ENCODE data around the gene GPR146. TPM values are rescaled to one million over a fixed set of nuclear protein-coding genes. Genes with fewer than 3 reads are reported as not detected.
A peak's percentile ranks its signal among the peaks of the same experiment; 100 is the strongest.

The GPR146 gene
- total RNA-seq, 1 donor from 2014 or later = 1.9 TPM

- peaks cover 4% of the 10 kb centered on the region for H3K27me3 Mint-ChIP-seq
- H3K4me1 Mint-ChIP-seq (ENCODE audit: low read depth) = peaks cover 29% of the 10 kb centered on the region
- H3K36me3 Mint-ChIP-seq (ENCODE audit: insufficient read depth) = peaks cover 4% of the 10 kb centered on the region
- DNase-seq (ENCODE audit: low spot score, unreplicated experiment) = no peak
- peak overlapping the region; percentile 6 for H3K27ac Mint-ChIP-seq
- H3K9me3 Mint-ChIP-seq (ENCODE audit: low read depth) = no peaks in the 10 kb centered on the region
- no peak for TF ChIP-seq CTCF (IDR thresholded peaks at IDR 0.05; ENCODE audit: unreplicated experiment)
- H3K4me3 Mint-ChIP-seq (ENCODE audit: low read depth) = peak overlapping the region; percentile 50
Measured at GRCh38 chr7:1040790-1041189, 3.6 kb upstream of the GPR146 start.

- Mint-ChIP-seq H3K27ac (peak overlapping the region; percentile 64), H3K36me3 (ENCODE audit: insufficient read depth) (no peaks in the 10 kb centered on the region), H3K27me3 (peaks cover 4% of the 10 kb centered on the region), H3K9me3 (ENCODE audit: low read depth) (no peaks in the 10 kb centered on the region), H3K4me3 (ENCODE audit: low read depth) (no peak overlapping the region), H3K4me1 (ENCODE audit: low read depth) (peaks cover 40% of the 10 kb centered on the region)
- DNase-seq (ENCODE audit: low spot score, unreplicated experiment) = no peak
- TF ChIP-seq CTCF (IDR thresholded peaks at IDR 0.05; ENCODE audit: unreplicated experiment) = no peak
Measured at GRCh38 chr7:1041551-1042491, 2.5 kb upstream of the GPR146 start.

- Mint-ChIP-seq H3K27me3 (peaks cover 4% of the 10 kb centered on the region), H3K4me3 (ENCODE audit: low read depth) (no peak overlapping the region), H3K36me3 (ENCODE audit: insufficient read depth) (no peaks in the 10 kb centered on the region), H3K4me1 (ENCODE audit: low read depth) (peaks cover 45% of the 10 kb centered on the region), H3K27ac (no peak overlapping the region), H3K9me3 (ENCODE audit: low read depth) (no peaks in the 10 kb centered on the region)
- DNase-seq (ENCODE audit: low spot score, unreplicated experiment) = no peak
- TF ChIP-seq CTCF (IDR thresholded peaks at IDR 0.05; ENCODE audit: unreplicated experiment) = no peak
Measured at GRCh38 chr7:1042492-1042833, 1.9 kb upstream of the GPR146 start.

GRCh38 chr7:1043552-1044188, 676 bp upstream of the GPR146 start:
- Mint-ChIP-seq H3K9me3 (ENCODE audit: low read depth) (no peaks in the 10 kb centered on the region), H3K4me1 (ENCODE audit: low read depth) (peaks cover 48% of the 10 kb centered on the region), H3K27ac (peak overlapping the region; percentile 96), H3K36me3 (ENCODE audit: insufficient read depth) (no peaks in the 10 kb centered on the region), H3K27me3 (peaks cover 4% of the 10 kb centered on the region), H3K4me3 (ENCODE audit: low read depth) (peak overlapping the region; percentile 64)
- DNase-seq (ENCODE audit: low spot score, unreplicated experiment) = no peak
- TF ChIP-seq CTCF (IDR thresholded peaks at IDR 0.05; ENCODE audit: unreplicated experiment) = no peak
